IMR-90 (cell line): ENCODE data around the gene RET. TPM values are rescaled to one million over a fixed set of nuclear protein-coding genes. Genes with fewer than 3 reads are reported as not detected.

ENCODE experiments used
- ATAC-seq: fragments of 200-7000 bp; cut with Tn5 transposase; 2 replicates; pipeline ENCODE4 v1.9.1; 2020; ENCODE audit warnings: low read depth, mild to moderate bottlenecking, moderate library complexity
- BruUV-seq: library from RNA; stranded (reverse); fragments of 400-500 nt; replicated peaks from 2 replicates; lab custom pipeline; 2021; lab: Mats Ljungman, UMichigan
- CTCF ChIA-PET: fragments of 300-600 bp; formaldehyde crosslinking; extraction: SDS; loops from one replicate; lab custom pipeline; 2021; ENCODE audit warnings: antibody characterized with exemption; lab: Yijun Ruan, JAX
- POLR2A ChIA-PET: fragments of 300-600 bp; sonication (Branson Sonifier 250); formaldehyde crosslinking; loops from one replicate; lab custom pipeline; 2022; ENCODE audit warnings: antibody characterized with exemption; ENCODE audit not compliant: unreplicated experiment; lab: Charles Lee
- DNase-seq: peaks from one replicate; pipeline ENCODE4 v3.0.0; 2013
- H2AFZ ChIP-seq: replicated peaks from 2 replicates; pipeline ENCODE3; 2013; ENCODE audit warnings: low read length, mild to moderate bottlenecking; ENCODE audit not compliant: poor library complexity
- H2AK5ac ChIP-seq: 2 replicates; pipeline ENCODE4 v1.6.1; 2013; ENCODE audit warnings: low read depth, low read length, inconsistent platforms
- H2AK9ac ChIP-seq: replicated peaks from 2 replicates; pipeline ENCODE3; 2013; ENCODE audit warnings: mild to moderate bottlenecking, low read depth, low read length, moderate library complexity; ENCODE audit not compliant: poor library complexity
- H2BK120ac ChIP-seq: 2 replicates; pipeline ENCODE4 v1.6.1; 2013; ENCODE audit warnings: low read depth, low read length, inconsistent platforms
- H2BK15ac ChIP-seq: 3 replicates; pipeline ENCODE4 v1.6.1; 2013; ENCODE audit warnings: low read depth, low read length, inconsistent platforms
- H2BK20ac ChIP-seq: 2 replicates; pipeline ENCODE4 v1.6.1; 2013; ENCODE audit warnings: low read depth, mild to moderate bottlenecking, inconsistent platforms, low read length, moderate library complexity
- H2BK5ac ChIP-seq: 2 replicates; pipeline ENCODE4 v1.6.1; 2013; ENCODE audit warnings: mild to moderate bottlenecking, low read depth, low read length, inconsistent platforms; ENCODE audit not compliant: poor library complexity, severe bottlenecking
- H3K14ac ChIP-seq: replicated peaks from 2 replicates; pipeline ENCODE4 v1.6.1; 2013; ENCODE audit warnings: low read depth, low read length, inconsistent platforms
- H3K18ac ChIP-seq: 2 replicates; pipeline ENCODE4 v1.6.1; 2013; ENCODE audit warnings: low read depth, low read length, control low read depth
- H3K23ac ChIP-seq: 2 replicates; pipeline ENCODE4 v1.6.1; 2013; ENCODE audit warnings: low read depth, low read length, inconsistent platforms
- H3K27ac ChIP-seq: 2 replicates; pipeline ENCODE4 v1.5.1; 2013; ENCODE audit warnings: mild to moderate bottlenecking, control low read depth, low read length; ENCODE audit not compliant: insufficient read depth
- H3K27me3 ChIP-seq: 2 replicates; pipeline ENCODE4 v1.6.1; 2013; ENCODE audit warnings: low read length; ENCODE audit not compliant: control insufficient read depth, insufficient read depth
- H3K36me3 ChIP-seq: 2 replicates; pipeline ENCODE4 v1.6.1; 2013; ENCODE audit warnings: low read length, mixed read lengths; ENCODE audit not compliant: control insufficient read depth, insufficient read depth
- H3K4ac ChIP-seq: 2 replicates; pipeline ENCODE4 v1.6.1; 2013; ENCODE audit warnings: low read depth, low read length, inconsistent platforms
- H3K4me1 ChIP-seq: 2 replicates; pipeline ENCODE4 v1.6.1; 2013; ENCODE audit warnings: low read length, mixed read lengths; ENCODE audit not compliant: control insufficient read depth, insufficient read depth
- H3K4me2 ChIP-seq: 2 replicates; pipeline ENCODE4 v1.6.1; 2013; ENCODE audit warnings: low read depth, mild to moderate bottlenecking, control low read depth, low read length, moderate library complexity
- H3K4me3 ChIP-seq: 2 replicates; pipeline ENCODE4 v1.5.1; 2013; ENCODE audit warnings: low read depth, mild to moderate bottlenecking, control low read depth, low read length, moderate library complexity; ENCODE audit not compliant: insufficient read depth
- H3K56ac ChIP-seq: 2 replicates; pipeline ENCODE4 v1.6.1; 2013; ENCODE audit warnings: low read length, inconsistent platforms; ENCODE audit not compliant: insufficient read depth; ENCODE audit errors: extremely low read depth
- H3K79me1 ChIP-seq, 2 experiments: 2 replicates each; pipeline ENCODE4 v1.6.1; 2013; ENCODE audit warnings: low read length in 2 of 2, inconsistent platforms in 1 of 2, low read depth in 1 of 2
- H3K9ac ChIP-seq: 2 replicates; pipeline ENCODE4 v1.6.1; 2013; ENCODE audit warnings: low read depth, low read length, control low read depth
- H3K9me1 ChIP-seq: 2 replicates; pipeline ENCODE4 v1.6.1; 2013; ENCODE audit warnings: low read length, inconsistent platforms; ENCODE audit not compliant: insufficient read depth
- H3K9me3 ChIP-seq: 2 replicates; pipeline ENCODE4 v1.6.1; 2013; ENCODE audit warnings: low read length; ENCODE audit not compliant: control insufficient read depth, insufficient read depth
- H4K20me1 ChIP-seq: 2 replicates; pipeline ENCODE4 v1.6.1; 2013; ENCODE audit warnings: low read length, inconsistent platforms; ENCODE audit not compliant: insufficient read depth
- H4K5ac ChIP-seq: 2 replicates; pipeline ENCODE4 v1.6.1; 2013; ENCODE audit warnings: mild to moderate bottlenecking, low read depth, low read length, control low read depth
- H4K8ac ChIP-seq, 2 experiments: 2 replicates each; pipeline ENCODE4 v1.6.1; 2013; ENCODE audit warnings: low read depth in 2 of 2, low read length in 2 of 2, control low read depth in 1 of 2, inconsistent platforms in 1 of 2
- H4K91ac ChIP-seq: 2 replicates; pipeline ENCODE4 v1.6.1; 2013; ENCODE audit warnings: low read depth, low read length, inconsistent platforms; ENCODE audit not compliant: insufficient read depth
- BHLHE40 ChIP-seq: fragments of 150-350 bp; IDR thresholded peaks from 2 replicates; pipeline ENCODE4 v1.6.1; 2016; ENCODE audit warnings: mild to moderate bottlenecking, low read depth, low read length
- CEBPB ChIP-seq: IDR thresholded peaks from 2 replicates; pipeline ENCODE4 v1.6.1; 2012; ENCODE audit warnings: low read depth, low read length, improper control_type of control experiment
- CHD1 ChIP-seq: IDR thresholded peaks from 2 replicates; pipeline ENCODE4 v1.6.1; 2012; ENCODE audit warnings: low read depth, low read length, improper control_type of control experiment
- MAFK ChIP-seq: IDR thresholded peaks from 2 replicates; pipeline ENCODE4 v1.6.1; 2012; ENCODE audit warnings: low read depth, low read length, improper control_type of control experiment
- MAZ ChIP-seq: IDR thresholded peaks from 2 replicates; pipeline ENCODE4 v1.6.1; 2012; ENCODE audit warnings: low read depth, mild to moderate bottlenecking, low read length, improper control_type of control experiment, moderate library complexity, borderline replicate concordance
- MXI1 ChIP-seq: IDR thresholded peaks from 2 replicates; pipeline ENCODE4 v1.6.1; 2012; ENCODE audit warnings: low read depth, mild to moderate bottlenecking, low read length, moderate library complexity, borderline replicate concordance
- NFE2L2 ChIP-seq: fragments of 150-350 bp; IDR thresholded peaks from 2 replicates; pipeline ENCODE4 v1.6.1; 2016; ENCODE audit warnings: low read depth, mild to moderate bottlenecking, low read length
- POLR2A ChIP-seq: IDR thresholded peaks from 2 replicates; pipeline ENCODE4 v1.6.1; 2012; ENCODE audit warnings: mild to moderate bottlenecking, low read depth, low read length
- RCOR1 ChIP-seq: IDR thresholded peaks from 2 replicates; pipeline ENCODE4 v1.6.1; 2012; ENCODE audit warnings: mild to moderate bottlenecking, low read length, improper control_type of control experiment; ENCODE audit not compliant: insufficient replicate concordance
- RFX5 ChIP-seq: IDR thresholded peaks from 2 replicates; pipeline ENCODE4 v1.8.0; 2012; ENCODE audit warnings: low read depth, mild to moderate bottlenecking, low read length, moderate library complexity
- WGBS, 2 experiments: methylation state at CpG; one replicate each; pipeline versions ENCODE4 v1.1.5 to v1.1.7; 2013; ENCODE audit warnings: missing lambda C conversion rate in 2 of 2; ENCODE audit not compliant: insufficient read length in 1 of 2; ENCODE audit errors: extremely low coverage in 2 of 2; 5-methylcytosine and 5-hydroxymethylcytosine counted together
- dilution Hi-C: fragments of 300-500 bp; cut with HindIII; formaldehyde crosslinking; loops from one replicate; pipeline ENCODE4 v1.14.3; 2018; ENCODE audit warnings: low sequenced_read_pairs; ENCODE audit not compliant: unreplicated experiment
- in situ Hi-C: fragments of 300-500 bp; cut with MboI; formaldehyde crosslinking; loops from 3 replicates; pipeline ENCODE4 v1.14.3; 2019; ENCODE audit warnings: low sequenced_read_pairs, inconsistent platforms, mixed read lengths
- intact Hi-C: fragments of 100-400 bp; cut with micrococcal nuclease; formaldehyde crosslinking; loops from 2 replicates; pipeline ENCODE4 v1.10.0; 2022
- polyA plus RNA-seq, 3 experiments: library from polyadenylated mRNA; depleted of rRNA; stranded (reverse); fragments of >200 nt; gene quantifications; 2 replicates each; pipeline ENCODE4 v1.2.3, GENCODE V29; 2012; ENCODE audit warnings: low replicate concordance in 1 of 3
- total RNA-seq: library from RNA; depleted of rRNA; stranded (reverse); fragments of >200 nt; gene quantifications from 2 replicates; pipeline ENCODE4 v1.2.3, GENCODE V29; 2012
- TF ChIP-seq, protein P1 (sequence below): fragments of 150-350 bp; IDR thresholded peaks from 2 replicates; pipeline ENCODE4 v1.6.1; 2017; ENCODE audit warnings: mild to moderate bottlenecking, antibody characterized with exemption, low read length, low read depth
- TF ChIP-seq, protein P2 (sequence below): fragments of 150-350 bp; IDR thresholded peaks from 2 replicates; pipeline ENCODE4 v1.6.1; 2016; ENCODE audit warnings: low read depth, mild to moderate bottlenecking, low read length, moderate library complexity, borderline replicate concordance

Gene RET
- total and polyA plus RNA-seq, 2 of the 4 experiments (the other 2 are of a cell fraction), result 0.10 to 0.18 TPM

DNA sequence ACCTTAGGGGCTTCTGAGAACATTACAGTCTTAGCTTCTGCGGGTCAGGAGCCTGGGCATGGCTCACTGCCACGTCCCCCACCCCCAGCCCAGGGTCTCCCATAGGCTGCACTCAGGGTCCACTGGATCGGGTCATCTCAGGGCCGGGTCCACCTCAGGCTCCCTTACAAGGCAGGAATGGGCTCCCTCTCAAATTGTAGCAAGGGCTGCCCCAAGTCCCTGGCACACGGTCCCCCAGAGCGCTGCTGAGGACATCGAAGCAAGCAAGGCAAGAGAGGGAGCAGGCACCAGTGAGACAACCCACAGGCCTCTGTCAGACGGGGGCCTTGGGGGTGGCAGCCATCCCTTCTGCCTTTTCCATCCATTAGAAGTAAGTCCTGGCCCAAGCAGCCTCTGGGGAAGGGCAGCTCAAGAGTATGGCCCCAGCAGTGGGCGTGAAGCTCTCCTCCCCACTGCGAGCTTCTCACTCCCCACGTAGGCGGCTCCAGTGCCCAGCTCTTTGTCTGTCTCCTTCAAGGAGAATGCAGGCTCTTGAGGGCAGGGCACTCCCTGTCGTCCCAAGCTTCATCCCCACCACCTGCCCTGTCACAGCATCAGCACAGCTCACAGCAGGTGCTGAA is 18.0 kb upstream of the RET start:
- in situ Hi-C loops, result loop anchor here (25.0 kb wide), 1 partner anchor 172 kb away; no protein-coding TSS in a partner anchor
- ChIA-PET CTCF (no interaction called here), POLR2A (no interaction called here)
- no peak overlapping the region for H3K4me2 ChIP-seq
- H3K4ac ChIP-seq, result no peak overlapping the region
- no TSS peak for BruUV-seq
- no peaks in the 10 kb centered on the region for H3K4me1 ChIP-seq
- H2BK5ac ChIP-seq, result no peak overlapping the region
- no peak overlapping the region for H2AK9ac ChIP-seq
- no peak overlapping the region for H3K56ac ChIP-seq
- no peak overlapping the region for H4K5ac ChIP-seq
- H2BK20ac ChIP-seq, result no peak overlapping the region
- ATAC-seq, result no peak
- H3K9ac ChIP-seq, result no peak overlapping the region
- DNase-seq, result no peak
- H3K36me3 ChIP-seq, result no peaks in the 10 kb centered on the region
- H3K27me3 ChIP-seq, result peaks cover 15% of the 10 kb centered on the region
- TF ChIP-seq, protein P1, sequence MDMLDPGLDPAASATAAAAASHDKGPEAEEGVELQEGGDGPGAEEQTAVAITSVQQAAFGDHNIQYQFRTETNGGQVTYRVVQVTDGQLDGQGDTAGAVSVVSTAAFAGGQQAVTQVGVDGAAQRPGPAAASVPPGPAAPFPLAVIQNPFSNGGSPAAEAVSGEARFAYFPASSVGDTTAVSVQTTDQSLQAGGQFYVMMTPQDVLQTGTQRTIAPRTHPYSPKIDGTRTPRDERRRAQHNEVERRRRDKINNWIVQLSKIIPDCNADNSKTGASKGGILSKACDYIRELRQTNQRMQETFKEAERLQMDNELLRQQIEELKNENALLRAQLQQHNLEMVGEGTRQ, result no peak
- TF ChIP-seq CEBPB (no peak), BHLHE40 (no peak), RCOR1 (no peak), POLR2A (no peak), RFX5 (no peak), MAZ (no peak), NFE2L2 (no peak), MAFK (no peak), MXI1 (no peak), CHD1 (no peak)
- TF ChIP-seq, protein P2, sequence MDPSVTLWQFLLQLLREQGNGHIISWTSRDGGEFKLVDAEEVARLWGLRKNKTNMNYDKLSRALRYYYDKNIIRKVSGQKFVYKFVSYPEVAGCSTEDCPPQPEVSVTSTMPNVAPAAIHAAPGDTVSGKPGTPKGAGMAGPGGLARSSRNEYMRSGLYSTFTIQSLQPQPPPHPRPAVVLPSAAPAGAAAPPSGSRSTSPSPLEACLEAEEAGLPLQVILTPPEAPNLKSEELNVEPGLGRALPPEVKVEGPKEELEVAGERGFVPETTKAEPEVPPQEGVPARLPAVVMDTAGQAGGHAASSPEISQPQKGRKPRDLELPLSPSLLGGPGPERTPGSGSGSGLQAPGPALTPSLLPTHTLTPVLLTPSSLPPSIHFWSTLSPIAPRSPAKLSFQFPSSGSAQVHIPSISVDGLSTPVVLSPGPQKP, result no peak
- H3K18ac ChIP-seq, result no peak overlapping the region
- H3K9me1 ChIP-seq, result no peaks in the 10 kb centered on the region
- dilution Hi-C loops, result no loop called here
- no peaks in the 10 kb centered on the region for H3K9me3 ChIP-seq
- intact Hi-C loops, result no loop called here
- WGBS, 2 experiments, result 18% methylated on average over 3 of the region's 13 CpGs; no CpG with 5 or more reads in 1 of the 2 experiments
- H3K79me1 ChIP-seq, result no peaks in the 10 kb centered on the region
- no peak overlapping the region for H3K14ac ChIP-seq
- no peak overlapping the region for H2AFZ ChIP-seq
- no peak overlapping the region for H3K23ac ChIP-seq
- H2AK5ac ChIP-seq, result no peak overlapping the region
- H3K4me3 ChIP-seq, result no peak overlapping the region
- no peak overlapping the region for H3K27ac ChIP-seq
- H2BK120ac ChIP-seq, result no peak overlapping the region
- H2BK15ac ChIP-seq, result no peak overlapping the region
- H4K8ac ChIP-seq, result no peak overlapping the region
- H4K91ac ChIP-seq, result no peak overlapping the region
- H4K20me1 ChIP-seq, result no peaks in the 10 kb centered on the region
